HCT116 (cell line): ENCODE data around the gene KLF16. TPM values are rescaled to one million over a fixed set of nuclear protein-coding genes. Genes with fewer than 3 reads are reported as not detected.

Experiments used
- ATAC-seq: fragments of 200-7000 bp; cut with Tn5 transposase; 2 replicates; pipeline ENCODE4 v1.9.1; 2020; ENCODE audit warnings: mild to moderate bottlenecking, moderate library complexity
- BruUV-seq: library from RNA; stranded (reverse); fragments of 400-500 nt; replicated peaks from 2 replicates; lab custom pipeline; 2021; lab: Mats Ljungman, UMichigan
- CTCF ChIA-PET: fragments of 300-600 bp; sonication (Branson Sonifier 250); formaldehyde crosslinking; loops from one replicate; lab custom pipeline; 2021; ENCODE audit warnings: antibody characterized with exemption; lab: Charles Lee
- POLR2A ChIA-PET: fragments of 300-600, 350-600 bp; sonication (Branson Sonifier 250); formaldehyde crosslinking; loops from one replicate; lab custom pipeline; 2021; ENCODE audit warnings: antibody characterized with exemption; lab: Charles Lee
- RAD21 ChIA-PET, 2 experiments: fragments of 300-600 bp; sonication (Branson Sonifier 250); formaldehyde crosslinking; loops; one replicate each; lab custom pipeline; 2023; ENCODE audit warnings: low total read pairs in 2 of 2; ENCODE audit not compliant: uncharacterized antibody in 2 of 2, unreplicated experiment in 2 of 2, low non-redundant PET in 1 of 2; lab: Charles Lee
- DNase-seq: peaks from one replicate; pipeline ENCODE4 v3.0.0-alpha.2; 2010; ENCODE audit warnings: low read depth, low spot score
- H2AFZ ChIP-seq: fragments of 200-600 bp; shearing (Covaris generic), sonication (generic); 2 replicates; pipeline ENCODE4 v1.6.1; 2017; ENCODE audit warnings: low read depth, mixed run types, mixed read lengths, antibody characterized with exemption, low read length; ENCODE audit not compliant: poor library complexity, severe bottlenecking
- H3K27ac ChIP-seq: 2 replicates; pipeline ENCODE4 v1.5.1; 2012; ENCODE audit warnings: low read depth, low read length
- H3K27me3 ChIP-seq: fragments of 200-600 bp; sonication (generic); 2 replicates; pipeline ENCODE4 v1.6.1; 2016; ENCODE audit warnings: mixed run types, low read length, mixed read lengths; ENCODE audit not compliant: insufficient read depth
- H3K36me3 ChIP-seq, 2 experiments: fragments of 200-500 bp in 1 of 2; fragments of 200-600 bp in 1 of 2; sonication (Bioruptor generic) in 1 of 2; sonication (generic) in 1 of 2; 2 replicates each; pipeline versions ENCODE4 v1.5.1 to v1.6.1; 2014 to 2016; ENCODE audit warnings: low read length in 2 of 2, inconsistent platforms in 1 of 2, mixed read lengths in 1 of 2, mixed run types in 1 of 2; ENCODE audit not compliant: insufficient read depth in 2 of 2, control insufficient read depth in 1 of 2
- H3K4me1 ChIP-seq, 2 experiments: fragments of 200-600 bp in 1 of 2; sonication (generic) in 1 of 2; 2 replicates each; pipeline versions ENCODE4 v1.5.1 to v1.6.1; 2012 to 2017; ENCODE audit warnings: low read length in 2 of 2, inconsistent platforms in 1 of 2, mild to moderate bottlenecking in 1 of 2, mixed read lengths in 1 of 2, mixed run types in 1 of 2, moderate library complexity in 1 of 2; ENCODE audit not compliant: insufficient read depth in 2 of 2, control insufficient read depth in 1 of 2
- H3K4me2 ChIP-seq: fragments of 200-600 bp; sonication (generic); 2 replicates; pipeline ENCODE4 v1.6.1; 2017; ENCODE audit warnings: mixed run types, low read length, mixed read lengths
- H3K4me3 ChIP-seq, 2 experiments: fragments of 200-600 bp in 1 of 2; sonication (generic) in 1 of 2; replicated peaks in 1 of 2; 2 replicates each; pipeline ENCODE4 v1.5.1; 2011 to 2016; ENCODE audit warnings: low read length in 2 of 2, control low read depth in 1 of 2, low read depth in 1 of 2, mild to moderate bottlenecking in 1 of 2, mixed read lengths in 1 of 2, mixed run types in 1 of 2
- H3K79me2 ChIP-seq: fragments of 200-600 bp; sonication (generic); 2 replicates; pipeline ENCODE4 v1.6.1; 2017; ENCODE audit warnings: mild to moderate bottlenecking, mixed run types, low read length, moderate library complexity, mixed read lengths; ENCODE audit not compliant: insufficient read depth
- H3K9ac ChIP-seq: fragments of 200-600 bp; sonication (generic); 2 replicates; pipeline ENCODE4 v1.6.1; 2016; ENCODE audit warnings: low read length, mixed read lengths
- H3K9me2 ChIP-seq: fragments of 200-600 bp; sonication (generic), shearing (Covaris generic); 2 replicates; pipeline ENCODE4 v1.6.1; 2017; ENCODE audit warnings: mixed run types, mild to moderate bottlenecking, moderate library complexity; ENCODE audit not compliant: insufficient read depth
- H3K9me3 ChIP-seq, 2 experiments: fragments of 200-500 bp in 1 of 2; fragments of 200-600 bp in 1 of 2; sonication (Bioruptor generic) in 1 of 2; sonication (generic) in 1 of 2; 2 replicates each; pipeline ENCODE4 v1.6.1; 2014 to 2017; ENCODE audit warnings: low read length in 2 of 2, mixed read lengths in 2 of 2, inconsistent platforms in 1 of 2, low read depth in 1 of 2, mild to moderate bottlenecking in 1 of 2, mixed run types in 1 of 2, moderate library complexity in 1 of 2; ENCODE audit not compliant: control insufficient read depth in 1 of 2, insufficient read depth in 1 of 2
- H4K20me1 ChIP-seq: fragments of 200-600 bp; sonication (generic), shearing (Covaris generic); 2 replicates; pipeline ENCODE4 v1.6.1; 2017; ENCODE audit warnings: mixed run types, mild to moderate bottlenecking, moderate library complexity; ENCODE audit not compliant: insufficient read depth
- ATF3 ChIP-seq: IDR thresholded peaks from 2 replicates; pipeline ENCODE4 v1.6.1; 2012
- CBX3 ChIP-seq: IDR thresholded peaks from 2 replicates; pipeline ENCODE4 v1.6.1; 2012; ENCODE audit warnings: low read depth
- CEBPB ChIP-seq: IDR thresholded peaks from 2 replicates; pipeline ENCODE4 v1.6.1; 2012; ENCODE audit warnings: low read depth
- EGR1 ChIP-seq: IDR thresholded peaks from 2 replicates; pipeline ENCODE4 v1.6.1; 2012; ENCODE audit warnings: low read depth
- EZH2 ChIP-seq: fragments of 200-600 bp; sonication (generic); IDR thresholded peaks from 2 replicates; pipeline ENCODE4 v1.6.1; 2017; ENCODE audit warnings: antibody characterized with exemption, mixed run types
- FOSL1 ChIP-seq: IDR thresholded peaks from 2 replicates; pipeline ENCODE4 v1.6.1; 2012; ENCODE audit warnings: low read depth
- JUND ChIP-seq: IDR thresholded peaks from 2 replicates; pipeline ENCODE4 v1.6.1; 2012
- POLR2AphosphoS5 ChIP-seq: IDR thresholded peaks from 2 replicates; pipeline ENCODE4 v1.6.1; 2011; ENCODE audit warnings: mild to moderate bottlenecking, low read depth, low read length, moderate library complexity
- REST ChIP-seq: IDR thresholded peaks from 2 replicates; pipeline ENCODE4 v1.6.1; 2012; ENCODE audit warnings: low read depth
- SP1 ChIP-seq: IDR thresholded peaks from 2 replicates; pipeline ENCODE4 v1.6.1; 2012; ENCODE audit warnings: low read depth
- YY1 ChIP-seq: IDR thresholded peaks from 2 replicates; pipeline ENCODE4 v1.6.1; 2011; ENCODE audit warnings: low read length, low read depth, moderate library complexity, mild to moderate bottlenecking; ENCODE audit not compliant: insufficient replicate concordance; ENCODE audit errors: extremely low read depth
- ZBTB33 ChIP-seq: IDR thresholded peaks from 2 replicates; pipeline ENCODE4 v1.6.1; 2011; ENCODE audit warnings: mild to moderate bottlenecking, low read length, moderate library complexity; ENCODE audit not compliant: insufficient replicate concordance; ENCODE audit errors: extremely low read depth
- intact Hi-C: fragments of 100-400 bp; cut with micrococcal nuclease; formaldehyde crosslinking; loops from 2 replicates; pipeline ENCODE4 v1.10.0; 2022
- total RNA-seq: library from RNA; stranded (reverse); gene quantifications from one replicate; pipeline ENCODE4 v1.2.1, GENCODE V29; 2021; ENCODE audit not compliant: unreplicated experiment

KLF16 gene
- total RNA-seq, 1 experiment from 2014 or later, result 64.3 TPM

GRCh38 chr19:1855828-1856255, 7.5 kb downstream of the KLF16 start:
- Histone ChIP-seq H3K4me2 (peak overlapping the region; percentile 83), H3K36me3 (peaks cover 0 to 7% of the 10 kb centered on the region in 2 experiments; a peak in 1 of 4 replicates), H3K27me3 (no peaks in the 10 kb centered on the region), H2AFZ (no peak overlapping the region), H3K9me3 (no peaks in the 10 kb centered on the region), H3K9me2 (no peaks in the 10 kb centered on the region), H3K4me1 (peaks cover 78 to 88% of the 10 kb centered on the region in 2 experiments), H3K79me2 (peaks cover 94% of the 10 kb centered on the region), H3K4me3 (peak overlapping the region; percentile 22 to 32; a peak in 3 of 4 replicates), H3K9ac (peak overlapping the region; percentile 53), H4K20me1 (peaks cover 7% of the 10 kb centered on the region; the same call in 1 of the 2 replicates), H3K27ac (peak overlapping the region; percentile 88)
- BruUV-seq, result no TSS peak
- CTCF ChIA-PET, result interaction anchor here (0.7 to 1.4 kb wide), 2 partner anchors 9 to 29 kb away, joined by 3 read pairs; no protein-coding TSS in a partner anchor
- intact Hi-C loops, result no loop called here
- ATAC-seq (no peak), DNase-seq (no peak)
- POLR2A ChIA-PET, result no interaction called here
- no peak for TF ChIP-seq SP1
- no peak for TF ChIP-seq EGR1
- TF ChIP-seq EZH2, result no peak
- no peak for TF ChIP-seq ATF3
- TF ChIP-seq CBX3, result no peak
- RAD21 ChIA-PET, result no interaction called here

GRCh38 chr19:1855040-1855827, 8.1 kb downstream of the KLF16 start:
- no peak overlapping the region for H2AFZ ChIP-seq
- ChIA-PET CTCF (interaction anchor here (0.7 to 1.4 kb wide), 2 partner anchors 9 to 28 kb away, joined by 3 read pairs; no protein-coding TSS in a partner anchor), POLR2A (no interaction called here), RAD21 (interaction anchor here (0.7 kb wide), 2 partner anchors 9 to 466 kb away, joined by 3 to 5 read pairs; no protein-coding TSS in a partner anchor)
- peak overlapping the region; percentile 53 for H3K9ac ChIP-seq
- no TSS peak for BruUV-seq
- no peaks in the 10 kb centered on the region for H3K9me2 ChIP-seq
- peak overlapping the region; percentile 83 for H3K4me2 ChIP-seq
- peaks cover 72 to 82% of the 10 kb centered on the region in 2 experiments for H3K4me1 ChIP-seq
- peak overlapping the region; percentile 22 to 43 for H3K4me3 ChIP-seq
- DNase-seq (peak; percentile 64), ATAC-seq (peak; percentile 82)
- intact Hi-C loops, result no loop called here
- H4K20me1 ChIP-seq, result peaks cover 7% of the 10 kb centered on the region; the same call in 1 of the 2 replicates
- H3K36me3 ChIP-seq, result peaks cover 0 to 7% of the 10 kb centered on the region in 2 experiments; a peak in 1 of 4 replicates
- peak overlapping the region; percentile 88 for H3K27ac ChIP-seq
- no peaks in the 10 kb centered on the region for H3K27me3 ChIP-seq
- H3K79me2 ChIP-seq, result peaks cover 88% of the 10 kb centered on the region
- H3K9me3 ChIP-seq, result no peaks in the 10 kb centered on the region
- TF ChIP-seq POLR2AphosphoS5 (0 out of 2 replicates have a peak, but pooled peaks have one; percentile 29), ZBTB33 (no peak), YY1 (peak; percentile 42), CEBPB (no peak), JUND (no peak), REST (no peak), FOSL1 (no peak)
